Ascending aorta (tissue), 2 donors: Measurements from ENCODE around the gene TMEM163. TPM values are rescaled to one million over a fixed set of nuclear protein-coding genes. Genes with fewer than 3 reads are reported as not detected.

ENCODE experiments used
- DNase-seq, 2 donors: peaks; one replicate each; pipeline ENCODE4 v3.0.0-alpha.2; 2019; ENCODE audit warnings: low spot score in 2 of 2
- H3K27ac ChIP-seq, 2 donors: fragments of 200-600 bp; sonication (generic); one replicate each; pipeline ENCODE4 v1.5.1; 2016 to 2017; ENCODE audit warnings: mild to moderate bottlenecking in 1 of 2
- H3K27me3 ChIP-seq: fragments of 200-600 bp; sonication (generic); one replicate; pipeline ENCODE4 v1.5.1; 2017
- H3K36me3 ChIP-seq, 2 donors: fragments of 200-600 bp; sonication (generic); one replicate each; pipeline ENCODE4 v1.5.1; 2016
- H3K4me1 ChIP-seq, 2 donors: fragments of 200-600 bp; sonication (generic); one replicate each; pipeline ENCODE4 v1.5.1; 2016 to 2017; ENCODE audit warnings: mild to moderate bottlenecking in 1 of 2
- H3K4me3 ChIP-seq, 2 donors: fragments of 200-600 bp; sonication (generic); one replicate each; pipeline ENCODE4 v1.5.1; 2016 to 2017; ENCODE audit warnings: mild to moderate bottlenecking in 1 of 2
- H3K9me3 ChIP-seq, 2 donors: fragments of 200-600 bp; sonication (generic); one replicate each; pipeline ENCODE4 v1.5.1; 2016
- intact Hi-C: fragments of 100-400 bp; cut with DNase I; formaldehyde crosslinking; loops from one replicate; pipeline ENCODE4 v1.15.1; 2023
- total RNA-seq: library from RNA; depleted of rRNA; stranded (reverse); fragments of >200 nt; gene quantifications from one replicate; pipeline ENCODE4 v1.1.0, GENCODE V29; 2016
- TF ChIP-seq, protein P1 (sequence below), 3 experiments: fragments of 200-600 bp in 2 of 3; fragments of 450-650 bp in 1 of 3; sonication (generic) in 2 of 3; IDR thresholded peaks; one replicate each; pipeline ENCODE4 v1.5.1; 2016 to 2019; ENCODE audit warnings: antibody characterized with exemption in 3 of 3, mild to moderate bottlenecking in 1 of 3, moderate library complexity in 1 of 3

The TMEM163 gene
- total RNA-seq, 1 donor from 2014 or later, result not detected

DNA sequence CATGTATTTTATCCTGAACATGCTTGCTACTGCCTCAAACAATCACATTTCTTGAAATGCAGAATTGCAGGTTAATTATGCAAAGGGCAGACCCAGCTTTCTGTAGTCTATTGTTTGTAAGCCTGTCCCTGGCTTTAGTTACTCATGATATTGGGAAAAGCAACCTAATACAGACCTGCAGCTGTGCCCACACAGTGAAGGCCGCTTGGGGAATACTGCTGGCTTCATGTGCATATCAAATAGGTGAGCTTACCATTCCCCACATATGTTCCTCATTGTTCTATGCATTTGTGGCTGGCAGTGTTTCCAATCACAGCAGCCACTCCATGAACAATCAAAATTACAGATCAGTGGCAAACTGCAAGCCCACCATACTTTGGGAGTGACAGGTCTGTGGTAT, 186.3 kb downstream of the TMEM163 start:
- Histone ChIP-seq H3K27me3 (no peaks in the 10 kb centered on the region), H3K36me3 (no peaks in the 10 kb centered on the region), H3K9me3 (no peaks in the 10 kb centered on the region), H3K4me1 (no peaks in the 10 kb centered on the region), H3K4me3 (no peak overlapping the region), H3K27ac (no peak overlapping the region)
- TF ChIP-seq, protein P1, sequence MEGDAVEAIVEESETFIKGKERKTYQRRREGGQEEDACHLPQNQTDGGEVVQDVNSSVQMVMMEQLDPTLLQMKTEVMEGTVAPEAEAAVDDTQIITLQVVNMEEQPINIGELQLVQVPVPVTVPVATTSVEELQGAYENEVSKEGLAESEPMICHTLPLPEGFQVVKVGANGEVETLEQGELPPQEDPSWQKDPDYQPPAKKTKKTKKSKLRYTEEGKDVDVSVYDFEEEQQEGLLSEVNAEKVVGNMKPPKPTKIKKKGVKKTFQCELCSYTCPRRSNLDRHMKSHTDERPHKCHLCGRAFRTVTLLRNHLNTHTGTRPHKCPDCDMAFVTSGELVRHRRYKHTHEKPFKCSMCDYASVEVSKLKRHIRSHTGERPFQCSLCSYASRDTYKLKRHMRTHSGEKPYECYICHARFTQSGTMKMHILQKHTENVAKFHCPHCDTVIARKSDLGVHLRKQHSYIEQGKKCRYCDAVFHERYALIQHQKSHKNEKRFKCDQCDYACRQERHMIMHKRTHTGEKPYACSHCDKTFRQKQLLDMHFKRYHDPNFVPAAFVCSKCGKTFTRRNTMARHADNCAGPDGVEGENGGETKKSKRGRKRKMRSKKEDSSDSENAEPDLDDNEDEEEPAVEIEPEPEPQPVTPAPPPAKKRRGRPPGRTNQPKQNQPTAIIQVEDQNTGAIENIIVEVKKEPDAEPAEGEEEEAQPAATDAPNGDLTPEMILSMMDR (IDR thresholded peaks at IDR 0.05), result no peak
- DNase-seq, result no peak
- intact Hi-C loops, result no loop called here

DNA sequence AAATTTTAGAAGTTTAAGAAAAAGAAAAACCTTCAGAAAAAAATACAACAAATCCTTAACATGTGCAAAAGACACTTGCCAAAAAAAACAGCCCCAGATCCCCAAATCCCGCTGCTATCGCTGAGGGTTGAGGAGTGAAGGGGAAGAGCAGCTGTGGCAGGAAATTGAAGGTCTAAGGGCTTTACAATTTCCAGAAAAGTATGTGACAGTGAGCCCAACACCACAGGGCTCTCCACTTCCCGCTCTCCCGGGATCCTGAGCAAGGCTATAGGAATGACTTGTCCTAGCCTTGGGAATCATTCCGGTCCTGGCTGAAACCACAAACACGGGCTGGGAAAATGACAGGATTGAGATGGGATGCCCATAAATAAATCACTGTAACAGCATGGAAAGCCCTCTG, 191.4 kb downstream of the TMEM163 start:
- Histone ChIP-seq H3K4me3 (no peak overlapping the region), H3K4me1 (no peaks in the 10 kb centered on the region), H3K27me3 (no peaks in the 10 kb centered on the region), H3K9me3 (no peaks in the 10 kb centered on the region), H3K27ac (no peak overlapping the region), H3K36me3 (no peaks in the 10 kb centered on the region)
- intact Hi-C loops, result no loop called here
- no peak for DNase-seq
- TF ChIP-seq, protein P1 (IDR thresholded peaks at IDR 0.05), result no peak

GRCh38 chr2:134522496-134523455, 196.0 kb downstream of the TMEM163 start:
- Histone ChIP-seq H3K27me3 (no peaks in the 10 kb centered on the region), H3K4me3 (no peak overlapping the region), H3K36me3 (no peaks in the 10 kb centered on the region), H3K27ac (no peak overlapping the region), H3K4me1 (no peaks in the 10 kb centered on the region), H3K9me3 (no peaks in the 10 kb centered on the region)
- TF ChIP-seq, protein P1 (IDR thresholded peaks at IDR 0.05), result no peak
- no peak for DNase-seq
- intact Hi-C loops, result no loop called here

GRCh38 chr2:134518101-134518500, 200.7 kb downstream of the TMEM163 start:
- no peak overlapping the region for H3K27ac ChIP-seq
- H3K9me3 ChIP-seq, result no peaks in the 10 kb centered on the region
- H3K27me3 ChIP-seq, result no peaks in the 10 kb centered on the region
- H3K36me3 ChIP-seq, result no peaks in the 10 kb centered on the region
- H3K4me1 ChIP-seq, result no peaks in the 10 kb centered on the region
- DNase-seq, result no peak
- intact Hi-C loops, result no loop called here
- H3K4me3 ChIP-seq, result no peak overlapping the region
- TF ChIP-seq, protein P1 (IDR thresholded peaks at IDR 0.05), result no peak

GRCh38 chr2:134515137-134515536, 203.7 kb downstream of the TMEM163 start:
- intact Hi-C loops, result no loop called here
- TF ChIP-seq, protein P1 (IDR thresholded peaks at IDR 0.05), result no peak
- Histone ChIP-seq H3K27me3 (no peaks in the 10 kb centered on the region), H3K27ac (no peak overlapping the region), H3K4me1 (no peaks in the 10 kb centered on the region), H3K9me3 (no peaks in the 10 kb centered on the region), H3K36me3 (no peaks in the 10 kb centered on the region), H3K4me3 (no peak overlapping the region)
- no peak for DNase-seq
